ENCODE data around the gene ARGLU1.

DNA sequence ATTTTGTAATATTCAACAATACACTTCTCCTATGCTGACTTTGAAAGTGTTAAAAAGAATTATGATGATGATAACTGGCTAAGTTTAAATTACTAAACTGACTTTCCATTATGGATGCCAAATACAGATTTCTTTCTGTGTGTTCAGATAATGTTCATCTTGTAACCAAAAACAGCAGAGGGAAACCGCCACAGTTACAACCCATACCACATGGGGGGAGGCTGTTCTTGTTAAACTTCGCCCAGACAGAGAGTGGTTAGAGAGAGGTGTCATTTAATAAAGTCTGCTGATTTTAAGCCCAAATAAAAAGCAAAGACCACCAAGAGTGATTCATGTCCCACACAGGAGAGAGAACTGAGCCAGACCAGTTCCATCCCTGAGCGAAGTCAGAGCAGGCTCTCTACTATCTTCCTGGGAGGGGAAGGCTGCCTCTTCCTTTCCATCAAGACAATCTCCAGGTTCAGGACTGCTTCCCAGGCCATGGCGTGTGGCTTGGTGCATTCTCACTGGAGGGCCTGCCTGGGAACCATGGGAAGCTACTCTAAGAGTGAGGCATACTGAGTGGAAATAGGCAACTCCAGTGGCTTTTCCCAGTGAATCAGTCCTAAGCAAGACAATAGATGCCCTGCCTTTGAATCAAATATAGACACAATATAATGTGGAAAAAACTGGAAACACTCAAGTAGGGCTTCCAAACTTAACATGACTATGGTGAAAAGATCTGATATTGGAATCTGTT lies 50.7 kb downstream of the ARGLU1 start:
- TF ChIP-seq, protein P1, sequence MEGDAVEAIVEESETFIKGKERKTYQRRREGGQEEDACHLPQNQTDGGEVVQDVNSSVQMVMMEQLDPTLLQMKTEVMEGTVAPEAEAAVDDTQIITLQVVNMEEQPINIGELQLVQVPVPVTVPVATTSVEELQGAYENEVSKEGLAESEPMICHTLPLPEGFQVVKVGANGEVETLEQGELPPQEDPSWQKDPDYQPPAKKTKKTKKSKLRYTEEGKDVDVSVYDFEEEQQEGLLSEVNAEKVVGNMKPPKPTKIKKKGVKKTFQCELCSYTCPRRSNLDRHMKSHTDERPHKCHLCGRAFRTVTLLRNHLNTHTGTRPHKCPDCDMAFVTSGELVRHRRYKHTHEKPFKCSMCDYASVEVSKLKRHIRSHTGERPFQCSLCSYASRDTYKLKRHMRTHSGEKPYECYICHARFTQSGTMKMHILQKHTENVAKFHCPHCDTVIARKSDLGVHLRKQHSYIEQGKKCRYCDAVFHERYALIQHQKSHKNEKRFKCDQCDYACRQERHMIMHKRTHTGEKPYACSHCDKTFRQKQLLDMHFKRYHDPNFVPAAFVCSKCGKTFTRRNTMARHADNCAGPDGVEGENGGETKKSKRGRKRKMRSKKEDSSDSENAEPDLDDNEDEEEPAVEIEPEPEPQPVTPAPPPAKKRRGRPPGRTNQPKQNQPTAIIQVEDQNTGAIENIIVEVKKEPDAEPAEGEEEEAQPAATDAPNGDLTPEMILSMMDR (optimal IDR thresholded peaks at IDR 0.05 in 1 of 3, IDR thresholded peaks at IDR 0.05 in 1 of 3, conservative IDR thresholded peaks at IDR 0.05 in 1 of 3; ENCODE audit: extremely low read depth in 1 of 3, insufficient read depth in 2 of 3, low read length in 3 of 3) = no peak
- no peak for TF ChIP-seq EZH2 (IDR thresholded peaks at IDR 0.05; ENCODE audit: low read length)
